Epithelial cell of prostate (primary cell): ENCODE data around the gene ERCC6L.
"Not testable (repeated sequence)": the region's sequence is repeated elsewhere in the genome, so short reads cannot be mapped to it uniquely, and the experiment has no call there.

Source experiments
- DNase-seq: peaks from one replicate; pipeline ENCODE4 v3.0.0-alpha.2; 2011; ENCODE audit warnings: low read depth, low spot score
- H3K27ac ChIP-seq: fragments of 450-650 bp; 2 replicates; pipeline ENCODE4 v1.5.1; 2017; ENCODE audit warnings: mild to moderate bottlenecking

The ERCC6L gene

GRCh38 chrX:72181178-72182125 lies 57.4 kb downstream of the ERCC6L start, which contains the start of gene PIN4:
PIN4 (plus strand) TSS chrX:72181757; CDS start chrX:72181786, 29 bp downstream.
- peak; percentile 80 for DNase-seq

GRCh38 chrX:72180539-72180938 lies 58.3 kb downstream of the ERCC6L start:
- peak overlapping the region; percentile 67 for H3K27ac ChIP-seq
- DNase-seq, result no peak

More at GRCh38 chrX:72181178-72182125, 57.4 kb downstream of the ERCC6L start, which contains the start of gene PIN4:
- H3K27ac ChIP-seq, result peak within 1 kb of the TSS; percentile 67

- DNase-seq, result no peak
- no peak overlapping the region for H3K27ac ChIP-seq
Observed at GRCh38 chrX:72176981-72177380, 61.8 kb downstream of the ERCC6L start.

GRCh38 chrX:72176289-72176688 lies 62.5 kb downstream of the ERCC6L start:
- not testable (repeated sequence) for DNase-seq, H3K27ac ChIP-seq

GRCh38 chrX:72169008-72169728 lies 69.7 kb downstream of the ERCC6L start:
- DNase-seq, result no peak
- H3K27ac ChIP-seq, result no peak overlapping the region

GRCh38 chrX:72165551-72165950 lies 73.3 kb downstream of the ERCC6L start:
- no peak overlapping the region for H3K27ac ChIP-seq
- no peak for DNase-seq

- no peak for DNase-seq
- H3K27ac ChIP-seq, result no peak overlapping the region
Observed at GRCh38 chrX:72159769-72160168, 79.1 kb downstream of the ERCC6L start.

GRCh38 chrX:72158773-72159172 lies 80.1 kb downstream of the ERCC6L start:
- H3K27ac ChIP-seq, result no peak overlapping the region
- DNase-seq, result no peak
